Lung (tissue), 12 donors: ENCODE measurements around the gene DHX58. TPM values are rescaled to one million over a fixed set of nuclear protein-coding genes. Genes with fewer than 3 reads are reported as not detected.

Source experiments
- ATAC-seq: fragments of 200-7000 bp; cut with Tn5 transposase; one replicate; pipeline ENCODE4 v1.9.1; 2020; ENCODE audit warnings: moderate number of reproducible peaks; ENCODE audit not compliant: insufficient read depth, low FRiP score
- DNase-seq, 3 donors: peaks; one replicate each; pipeline ENCODE4 v3.0.0-alpha.2; 2013 to 2017
- H3K27ac ChIP-seq, 2 donors: one replicate each; pipeline ENCODE4 v1.5.1; 2013; ENCODE audit warnings: mild to moderate bottlenecking in 2 of 2, moderate library complexity in 2 of 2, control low read depth in 1 of 2, inconsistent platforms in 1 of 2, low read depth in 1 of 2, low read length in 1 of 2
- H3K27me3 ChIP-seq, 3 donors: one replicate each; pipeline ENCODE4 v1.5.1; 2013; ENCODE audit warnings: low read length in 2 of 3; ENCODE audit not compliant: control insufficient read depth in 3 of 3, insufficient read depth in 3 of 3
- H3K36me3 ChIP-seq, 4 donors: one replicate each; pipeline ENCODE4 v1.5.1; 2013; ENCODE audit warnings: low read length in 4 of 4, mild to moderate bottlenecking in 1 of 4, moderate library complexity in 1 of 4; ENCODE audit not compliant: control insufficient read depth in 4 of 4, insufficient read depth in 4 of 4
- H3K4me1 ChIP-seq, 5 donors: one replicate each; pipeline ENCODE4 v1.5.1; 2013; ENCODE audit warnings: low read length in 5 of 5, mild to moderate bottlenecking in 2 of 5, moderate library complexity in 1 of 5; ENCODE audit not compliant: control insufficient read depth in 5 of 5, insufficient read depth in 5 of 5
- H3K4me3 ChIP-seq: one replicate; pipeline ENCODE4 v1.5.1; 2013; ENCODE audit warnings: mild to moderate bottlenecking, control low read depth, moderate library complexity
- H3K9ac ChIP-seq, 2 donors: one replicate each; pipeline ENCODE4 v1.5.1; 2013; ENCODE audit warnings: low read length in 2 of 2, control low read depth in 1 of 2; ENCODE audit not compliant: insufficient read depth in 1 of 2
- H3K9me3 ChIP-seq, 4 donors: one replicate each; pipeline ENCODE4 v1.5.1; 2013; ENCODE audit warnings: low read length in 3 of 4, mild to moderate bottlenecking in 1 of 4, moderate library complexity in 1 of 4; ENCODE audit not compliant: control insufficient read depth in 4 of 4, insufficient read depth in 3 of 4
- CTCF ChIP-seq: IDR thresholded peaks from 2 replicates; pipeline ENCODE4 v1.5.1; 2012; ENCODE audit warnings: mild to moderate bottlenecking; ENCODE audit errors: control extremely low read depth, extremely low read depth
- WGBS, 2 donors: extraction: QIAGEN DNeasy Blood & Tissue Kit; methylation state at CpG; one replicate each; pipeline ENCODE4 v1.1.7; 2013; 5-methylcytosine and 5-hydroxymethylcytosine counted together
- polyA plus RNA-seq, 2 donors: library from polyadenylated mRNA; stranded (reverse); fragments of 200-250 nt; gene quantifications; one replicate each; pipeline ENCODE4 v1.2.1, GENCODE V29; 2013
- total RNA-seq, 2 donors: library from RNA; depleted of rRNA in 1 of 2; stranded (reverse); fragments of >200 nt in 1 of 2; gene quantifications; one replicate each; pipeline ENCODE4 v1.2.1, GENCODE V29; 2014 to 2021
- donor health status: control.
- donor health status: control.
- donor health status: Bipolar disorder and iron deficiency.
- donor health status: healthy.
- donor health status: DM: yes; HTN: yes; CAD: no.

The DHX58 gene
- total and polyA plus RNA-seq, 4 donors = 14.7 to 35.1 (median 25.8) TPM

- H3K4me1 ChIP-seq = peaks cover 0 to 21% (median 1%) of the 10 kb centered on the region in 5 donors
- 86 to 96% methylated on average over 6 of the region's 6 CpGs for WGBS, 2 donors
- peaks cover 7 to 46% (median 29%) of the 10 kb centered on the region in 4 donors for H3K36me3 ChIP-seq
- H3K4me3 ChIP-seq = no peak overlapping the region
- DNase-seq = no peak
- H3K27me3 ChIP-seq = no peaks in the 10 kb centered on the region
- ATAC-seq = no peak
- no peak overlapping the region for H3K27ac ChIP-seq
- no peaks in the 10 kb centered on the region for H3K9me3 ChIP-seq
- H3K9ac ChIP-seq = no peak overlapping the region
- no peak for TF ChIP-seq CTCF
These were observed 14.9 kb upstream of the DHX58 start for GRCh38 chr17:42127414-42127813.

- Histone ChIP-seq H3K9ac (no peak overlapping the region), H3K4me3 (no peak overlapping the region), H3K4me1 (peaks cover 0 to 21% (median 5%) of the 10 kb centered on the region in 5 donors), H3K27me3 (no peaks in the 10 kb centered on the region), H3K27ac (no peak overlapping the region), H3K9me3 (no peaks in the 10 kb centered on the region), H3K36me3 (peaks cover 7 to 46% (median 29%) of the 10 kb centered on the region in 4 donors)
- 86 to 90% methylated on average over 3 of the region's 3 CpGs for WGBS, 2 donors
- DNase-seq = no peak
- ATAC-seq = no peak
- no peak for TF ChIP-seq CTCF
These were observed 14.3 kb upstream of the DHX58 start for GRCh38 chr17:42126836-42127235.

GRCh38 chr17:42125565-42125964 is 13.1 kb upstream of the DHX58 start:
- Histone ChIP-seq H3K27ac (no peak overlapping the region), H3K36me3 (peaks cover 7 to 46% (median 28%) of the 10 kb centered on the region in 4 donors), H3K4me3 (no peak overlapping the region), H3K9me3 (no peaks in the 10 kb centered on the region), H3K4me1 (peaks cover 0 to 16% (median 6%) of the 10 kb centered on the region in 5 donors), H3K27me3 (no peaks in the 10 kb centered on the region), H3K9ac (no peak overlapping the region)
- WGBS, 2 donors = 85 to 93% methylated on average over 12 of the region's 12 CpGs
- DNase-seq (no peak), ATAC-seq (no peak)
- TF ChIP-seq CTCF = no peak

GRCh38 chr17:42124256-42124655 is 11.7 kb upstream of the DHX58 start:
- 91 to 97% methylated on average over 3 of the region's 3 CpGs for WGBS, 2 donors
- no peaks in the 10 kb centered on the region for H3K9me3 ChIP-seq
- H3K27me3 ChIP-seq = no peaks in the 10 kb centered on the region
- H3K4me1 ChIP-seq = peaks cover 0 to 11% (median 5%) of the 10 kb centered on the region in 5 donors
- H3K9ac ChIP-seq = no peak overlapping the region
- H3K36me3 ChIP-seq = peaks cover 7 to 35% (median 20%) of the 10 kb centered on the region in 4 donors
- DNase-seq = no peak
- no peak for TF ChIP-seq CTCF
- no peak overlapping the region for H3K27ac ChIP-seq
- H3K4me3 ChIP-seq = no peak overlapping the region
- ATAC-seq = no peak
